Measurements from ENCODE around the gene NDE1.

NDE1 gene

DNA sequence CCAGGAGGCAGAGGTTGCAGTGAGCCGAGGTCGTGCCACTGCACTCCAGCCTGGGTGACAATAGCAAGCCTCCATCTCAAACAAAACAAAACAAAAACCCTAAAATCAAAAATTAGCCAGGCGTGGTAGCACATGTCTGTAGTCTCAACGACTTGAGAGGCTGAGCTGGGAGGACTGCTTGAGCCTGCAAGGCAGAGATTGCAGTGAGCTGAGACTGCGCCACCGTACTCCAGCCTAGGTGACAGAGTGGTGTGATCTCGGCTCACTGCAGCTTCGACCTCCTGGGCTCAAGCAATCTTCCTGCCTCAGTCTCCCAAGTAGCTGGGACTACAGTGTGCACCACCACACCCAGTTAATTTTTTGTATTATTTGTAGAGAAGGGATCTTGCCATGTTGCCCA lies 119.2 kb downstream of the NDE1 start:
- TF ChIP-seq, protein P1, sequence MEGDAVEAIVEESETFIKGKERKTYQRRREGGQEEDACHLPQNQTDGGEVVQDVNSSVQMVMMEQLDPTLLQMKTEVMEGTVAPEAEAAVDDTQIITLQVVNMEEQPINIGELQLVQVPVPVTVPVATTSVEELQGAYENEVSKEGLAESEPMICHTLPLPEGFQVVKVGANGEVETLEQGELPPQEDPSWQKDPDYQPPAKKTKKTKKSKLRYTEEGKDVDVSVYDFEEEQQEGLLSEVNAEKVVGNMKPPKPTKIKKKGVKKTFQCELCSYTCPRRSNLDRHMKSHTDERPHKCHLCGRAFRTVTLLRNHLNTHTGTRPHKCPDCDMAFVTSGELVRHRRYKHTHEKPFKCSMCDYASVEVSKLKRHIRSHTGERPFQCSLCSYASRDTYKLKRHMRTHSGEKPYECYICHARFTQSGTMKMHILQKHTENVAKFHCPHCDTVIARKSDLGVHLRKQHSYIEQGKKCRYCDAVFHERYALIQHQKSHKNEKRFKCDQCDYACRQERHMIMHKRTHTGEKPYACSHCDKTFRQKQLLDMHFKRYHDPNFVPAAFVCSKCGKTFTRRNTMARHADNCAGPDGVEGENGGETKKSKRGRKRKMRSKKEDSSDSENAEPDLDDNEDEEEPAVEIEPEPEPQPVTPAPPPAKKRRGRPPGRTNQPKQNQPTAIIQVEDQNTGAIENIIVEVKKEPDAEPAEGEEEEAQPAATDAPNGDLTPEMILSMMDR (conservative IDR thresholded peaks at IDR 0.05; ENCODE audit: control insufficient read depth, insufficient read depth, low read depth, low read length), result no peak
- DNase-seq (ENCODE audit: low read depth), result no peak
- no peak overlapping the region for H3K4me3 ChIP-seq (ENCODE audit: control insufficient read depth, low read depth, low read length)

DNA sequence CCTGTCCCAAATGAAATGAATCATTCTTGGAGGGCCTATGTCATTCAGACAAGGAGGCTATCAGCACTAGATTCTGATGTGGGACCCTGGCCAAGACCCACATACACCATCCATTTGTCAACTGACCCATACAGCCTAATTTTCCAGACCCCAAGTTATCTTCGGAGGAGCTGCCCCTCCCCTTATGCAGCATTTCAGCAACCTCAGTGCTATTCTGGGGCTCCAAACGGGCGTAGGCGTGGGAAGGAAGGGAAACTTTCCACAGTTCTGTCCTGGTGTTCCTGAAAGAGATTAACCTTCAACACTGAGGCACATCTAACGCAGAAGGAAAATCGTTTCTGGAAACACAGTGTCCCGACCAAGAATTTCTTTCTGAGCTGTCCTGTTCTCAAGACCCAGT lies 120.1 kb downstream of the NDE1 start:
- peak; percentile 24 for DNase-seq (ENCODE audit: low read depth)
- TF ChIP-seq, protein P1 (conservative IDR thresholded peaks at IDR 0.05; ENCODE audit: control insufficient read depth, insufficient read depth, low read depth, low read length), result no peak
- H3K4me3 ChIP-seq (ENCODE audit: control insufficient read depth, low read depth, low read length), result no peak overlapping the region

GRCh38 chr16:15770512-15770911 lies 120.5 kb downstream of the NDE1 start:
- DNase-seq (ENCODE audit: low read depth), result peak; percentile 61
- no peak overlapping the region for H3K4me3 ChIP-seq (ENCODE audit: control insufficient read depth, low read depth, low read length)
- TF ChIP-seq, protein P1 (conservative IDR thresholded peaks at IDR 0.05; ENCODE audit: control insufficient read depth, insufficient read depth, low read depth, low read length), result no peak

DNA sequence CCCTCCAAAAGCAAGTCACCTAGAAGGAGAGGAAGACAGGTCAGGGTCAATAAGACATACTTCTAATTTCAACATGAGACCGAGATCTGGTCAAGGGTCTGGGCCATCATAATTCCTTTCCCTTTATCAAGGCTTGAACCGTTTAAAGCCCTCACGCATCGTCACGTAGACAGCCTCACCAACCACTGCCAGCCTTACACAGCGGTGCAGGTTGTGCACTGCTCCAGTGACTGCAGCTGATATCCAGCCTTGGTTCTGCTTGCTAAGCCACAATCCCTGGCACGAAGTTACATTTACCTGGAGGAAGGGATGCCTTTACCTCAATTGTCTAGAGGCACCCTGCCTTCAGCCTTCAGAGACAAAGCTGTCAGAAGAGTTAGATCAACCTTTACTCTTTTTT lies 121.6 kb downstream of the NDE1 start:
- H3K4me3 ChIP-seq (ENCODE audit: control insufficient read depth, low read depth, low read length), result no peak overlapping the region
- TF ChIP-seq, protein P1 (conservative IDR thresholded peaks at IDR 0.05; ENCODE audit: control insufficient read depth, insufficient read depth, low read depth, low read length), result no peak
- DNase-seq (ENCODE audit: low read depth), result no peak

DNA sequence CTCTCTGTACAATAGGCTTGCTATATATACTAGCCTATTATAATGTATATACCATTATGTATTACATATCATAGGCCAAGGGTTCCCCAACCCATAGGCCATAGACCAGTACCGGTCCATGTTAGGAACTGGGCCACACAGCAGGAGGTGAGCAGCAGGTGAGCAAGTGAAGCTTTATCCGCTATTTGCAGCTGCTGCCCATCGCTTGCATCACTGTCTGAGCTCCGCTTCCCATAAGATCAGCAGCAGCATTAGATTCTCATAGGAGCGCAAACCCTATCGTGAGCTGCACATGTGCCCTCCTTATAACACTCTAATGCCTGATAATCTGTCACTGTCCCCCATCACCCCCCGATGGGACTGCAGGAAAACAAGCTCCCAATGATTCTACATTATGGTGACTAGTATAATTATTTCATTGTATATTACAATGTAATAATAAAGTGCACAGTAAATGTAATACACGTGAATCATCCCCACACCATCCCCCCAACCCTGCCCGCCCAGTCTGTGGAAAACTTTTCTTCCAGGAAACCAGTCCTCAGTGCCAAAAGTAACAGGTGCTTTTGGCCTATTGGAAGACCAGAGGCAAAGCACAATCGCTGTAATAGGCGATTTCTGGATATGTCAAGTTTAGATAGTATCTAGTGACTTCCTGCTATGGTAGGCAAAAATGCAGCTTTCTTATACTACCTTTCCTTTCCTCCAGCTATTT lies 122.7 kb downstream of the NDE1 start:
- no peak for DNase-seq (ENCODE audit: low read depth)
- no peak overlapping the region for H3K4me3 ChIP-seq (ENCODE audit: control insufficient read depth, low read depth, low read length)
- TF ChIP-seq, protein P1 (conservative IDR thresholded peaks at IDR 0.05; ENCODE audit: control insufficient read depth, insufficient read depth, low read depth, low read length), result no peak

- TF ChIP-seq, protein P1 (conservative IDR thresholded peaks at IDR 0.05; ENCODE audit: control insufficient read depth, insufficient read depth, low read depth, low read length), result no peak
- DNase-seq (ENCODE audit: low read depth), result no peak
- H3K4me3 ChIP-seq (ENCODE audit: control insufficient read depth, low read depth, low read length), result no peak overlapping the region
Measured at GRCh38 chr16:15773968-15774367, 123.9 kb downstream of the NDE1 start.

All from fibroblast of mammary gland (primary cell).